K562 (cell line): Measurements from ENCODE around the gene TGFB1I1. TPM values are rescaled to one million over a fixed set of nuclear protein-coding genes. Genes with fewer than 3 reads are reported as not detected.

ENCODE experiments used
- CCNT2 ChIP-seq: IDR thresholded peaks from 2 replicates; pipeline ENCODE4 v1.6.1; 2011; ENCODE audit warnings: borderline replicate concordance, low read depth, mild to moderate bottlenecking, moderate library complexity, mixed read lengths, low read length; ENCODE audit not compliant: insufficient read length; ENCODE audit errors: extremely low read depth
- CHCHD3 ChIP-seq: fragments of 250-450 bp; sonication (Bioruptor Pico); IDR thresholded peaks from 2 replicates; pipeline ENCODE4 v2.1.2; 2022; ENCODE audit warnings: mild to moderate bottlenecking
- HDAC3 ChIP-seq: fragments of 450-650 bp; IDR thresholded peaks from 2 replicates; pipeline ENCODE4 v1.6.1; 2018; ENCODE audit warnings: borderline replicate concordance, mild to moderate bottlenecking, moderate library complexity; ENCODE audit not compliant: partially characterized antibody
- HSF4 ChIP-seq: fragments of 250-450 bp; sonication (Bioruptor Pico); IDR thresholded peaks from 2 replicates; pipeline ENCODE4 v2.1.2; 2022; ENCODE audit warnings: mild to moderate bottlenecking, moderate library complexity, borderline replicate concordance
- NFYB ChIP-seq: IDR thresholded peaks from 2 replicates; pipeline ENCODE4 v1.6.1; 2011; ENCODE audit warnings: mild to moderate bottlenecking, moderate library complexity; ENCODE audit not compliant: insufficient read length; ENCODE audit errors: extremely low read depth
- POLR2H ChIP-seq: IDR thresholded peaks from 2 replicates; pipeline ENCODE4 v1.6.1; 2016; ENCODE audit warnings: missing genetic modification characterization, low read depth, mild to moderate bottlenecking, control low read depth, missing compliant biosample characterization, moderate library complexity
- PTTG1 ChIP-seq: fragments of 450-650 bp; IDR thresholded peaks from 2 replicates; pipeline ENCODE4 v1.6.1; 2016; ENCODE audit warnings: low read depth, mild to moderate bottlenecking, missing genetic modification characterization, missing compliant biosample characterization
- RCOR1 ChIP-seq, 2 experiments: IDR thresholded peaks; 2 replicates each; pipeline ENCODE4 v1.6.1; 2012; ENCODE audit warnings: low read depth in 2 of 2, low read length in 2 of 2, borderline replicate concordance in 1 of 2, improper control_type of control experiment in 1 of 2
- TAL1 ChIP-seq: fragments of 450-650 bp; IDR thresholded peaks from 2 replicates; pipeline ENCODE4 v1.6.1; 2016; ENCODE audit warnings: mild to moderate bottlenecking
- TGIF2 ChIP-seq: sonication (generic); formaldehyde crosslinking; IDR thresholded peaks from 2 replicates; pipeline ENCODE4 v1.8.1; 2022; ENCODE audit warnings: mild to moderate bottlenecking, missing genetic modification reagents, moderate library complexity
- ZFX ChIP-seq: sonication (generic); formaldehyde crosslinking; IDR thresholded peaks from 2 replicates; pipeline ENCODE4 v1.8.0; 2022; ENCODE audit warnings: mild to moderate bottlenecking, missing genetic modification reagents, moderate library complexity
- ZNF133 ChIP-seq: fragments of 250-450 bp; sonication (Bioruptor Pico); IDR thresholded peaks from 2 replicates; pipeline ENCODE4 v1.4.0; 2020; ENCODE audit warnings: mild to moderate bottlenecking
- ZNF3 ChIP-seq: fragments of 250-450 bp; sonication (Bioruptor Pico); IDR thresholded peaks from 2 replicates; pipeline ENCODE4 v1.5.0; 2021; ENCODE audit warnings: mild to moderate bottlenecking, moderate library complexity
- ZNF778 ChIP-seq: fragments of 450-650 bp; formaldehyde crosslinking; IDR thresholded peaks from 2 replicates; pipeline ENCODE4 v1.4.0; 2020; ENCODE audit warnings: mild to moderate bottlenecking, moderate library complexity
- ZNF780A ChIP-seq: fragments of 250-450 bp; sonication (Bioruptor Pico); IDR thresholded peaks from 2 replicates; pipeline ENCODE4 v1.5.0; 2021; ENCODE audit warnings: mild to moderate bottlenecking
- ZZZ3 ChIP-seq: fragments of 450-650 bp; IDR thresholded peaks from 2 replicates; pipeline ENCODE4 v1.6.1; 2016; ENCODE audit warnings: antibody characterized with exemption, mild to moderate bottlenecking, moderate library complexity
- polyA plus RNA-seq, 8 experiments: library from polyadenylated mRNA; depleted of rRNA in 4 of 8; stranded (reverse) in 5 of 8; unstranded in 3 of 8; fragments of >200 nt; fragmentation: Nextera tagmentation in 2 of 8; fragmentation: Illumina TruSeq in 1 of 8; extraction: Ambion mirVana in 2 of 8; extraction: Trizol in 1 of 8; gene quantifications; 2 replicates each; pipeline versions ENCODE4 v1.2.1 to v1.2.3, GENCODE V29; 2011 to 2014; ENCODE audit warnings: inconsistent platforms in 1 of 8, missing spikeins in 1 of 8
- total RNA-seq, 7 experiments: library from RNA; depleted of rRNA in 6 of 7; stranded (reverse); fragments of >200 nt in 6 of 7; fragmentation: Illumina TruSeq in 2 of 7; extraction: Trizol in 2 of 7; gene quantifications; 2 replicates each; pipeline versions ENCODE4 v1.2.1 to v1.2.3, GENCODE V29; 2011 to 2021; ENCODE audit warnings: low replicate concordance in 1 of 7
- TF ChIP-seq, protein P1 (sequence below), 3 experiments: IDR thresholded peaks in 2 of 3; conservative IDR thresholded peaks in 1 of 3; 2 replicates each; pipeline ENCODE4 v1.5.1; 2011 to 2012; ENCODE audit warnings: low read length in 3 of 3, mild to moderate bottlenecking in 3 of 3, control low read depth in 2 of 3, improper control_type of control experiment in 1 of 3, inconsistent platforms in 1 of 3, low read depth in 1 of 3, mixed read lengths in 1 of 3, moderate library complexity in 1 of 3; ENCODE audit not compliant: insufficient read depth in 2 of 3
- TF ChIP-seq, protein P2 (sequence below): IDR thresholded peaks from 2 replicates; pipeline ENCODE4 v1.6.1; 2016; ENCODE audit warnings: missing genetic modification characterization, missing compliant biosample characterization
- TF ChIP-seq, protein P3 (sequence below): fragments of 250-450 bp; sonication (Bioruptor Pico); IDR thresholded peaks from 2 replicates; pipeline ENCODE4 v1.5.0; 2020; ENCODE audit warnings: mild to moderate bottlenecking
- TF ChIP-seq, protein P4 (sequence below): fragments of 250-450 bp; sonication (Bioruptor Pico); IDR thresholded peaks from 2 replicates; pipeline ENCODE4 v1.5.0; 2020; ENCODE audit warnings: mild to moderate bottlenecking, borderline replicate concordance
- TF ChIP-seq, protein P5 (sequence below): fragments of 250-450 bp; sonication (Bioruptor Pico); IDR thresholded peaks from 2 replicates; pipeline ENCODE4 v1.8.0; 2021; ENCODE audit warnings: mild to moderate bottlenecking, moderate library complexity

The TGFB1I1 gene
- total and polyA plus RNA-seq, 9 of the 15 experiments (the other 6 are each of a cell fraction or from before 2014, with no cell fraction given), result 0.04 to 0.91 (median 0.19) TPM

GRCh38 chr16:31460582-31461002 lies 11.4 kb upstream of the TGFB1I1 start (continued):
- TF ChIP-seq HDAC3, result no peak
- no peak for TF ChIP-seq ZNF780A (CRISPR knock-in tag)
- TF ChIP-seq, protein P1, sequence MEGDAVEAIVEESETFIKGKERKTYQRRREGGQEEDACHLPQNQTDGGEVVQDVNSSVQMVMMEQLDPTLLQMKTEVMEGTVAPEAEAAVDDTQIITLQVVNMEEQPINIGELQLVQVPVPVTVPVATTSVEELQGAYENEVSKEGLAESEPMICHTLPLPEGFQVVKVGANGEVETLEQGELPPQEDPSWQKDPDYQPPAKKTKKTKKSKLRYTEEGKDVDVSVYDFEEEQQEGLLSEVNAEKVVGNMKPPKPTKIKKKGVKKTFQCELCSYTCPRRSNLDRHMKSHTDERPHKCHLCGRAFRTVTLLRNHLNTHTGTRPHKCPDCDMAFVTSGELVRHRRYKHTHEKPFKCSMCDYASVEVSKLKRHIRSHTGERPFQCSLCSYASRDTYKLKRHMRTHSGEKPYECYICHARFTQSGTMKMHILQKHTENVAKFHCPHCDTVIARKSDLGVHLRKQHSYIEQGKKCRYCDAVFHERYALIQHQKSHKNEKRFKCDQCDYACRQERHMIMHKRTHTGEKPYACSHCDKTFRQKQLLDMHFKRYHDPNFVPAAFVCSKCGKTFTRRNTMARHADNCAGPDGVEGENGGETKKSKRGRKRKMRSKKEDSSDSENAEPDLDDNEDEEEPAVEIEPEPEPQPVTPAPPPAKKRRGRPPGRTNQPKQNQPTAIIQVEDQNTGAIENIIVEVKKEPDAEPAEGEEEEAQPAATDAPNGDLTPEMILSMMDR (IDR thresholded peaks at IDR 0.05 in 2 of 3, conservative IDR thresholded peaks at IDR 0.05 in 1 of 3; ENCODE audit: insufficient read depth in 2 of 3, low read depth in 1 of 3, low read length in 3 of 3), result peak; percentile 47 to 75 (median 71); a peak in 5 of 6 replicates
- no peak for TF ChIP-seq TGIF2 (CRISPR knock-in tag)
- TF ChIP-seq ZNF778 (CRISPR knock-in tag), result no peak
- TF ChIP-seq HSF4 (CRISPR knock-in tag), result no peak
- TF ChIP-seq, protein P2, sequence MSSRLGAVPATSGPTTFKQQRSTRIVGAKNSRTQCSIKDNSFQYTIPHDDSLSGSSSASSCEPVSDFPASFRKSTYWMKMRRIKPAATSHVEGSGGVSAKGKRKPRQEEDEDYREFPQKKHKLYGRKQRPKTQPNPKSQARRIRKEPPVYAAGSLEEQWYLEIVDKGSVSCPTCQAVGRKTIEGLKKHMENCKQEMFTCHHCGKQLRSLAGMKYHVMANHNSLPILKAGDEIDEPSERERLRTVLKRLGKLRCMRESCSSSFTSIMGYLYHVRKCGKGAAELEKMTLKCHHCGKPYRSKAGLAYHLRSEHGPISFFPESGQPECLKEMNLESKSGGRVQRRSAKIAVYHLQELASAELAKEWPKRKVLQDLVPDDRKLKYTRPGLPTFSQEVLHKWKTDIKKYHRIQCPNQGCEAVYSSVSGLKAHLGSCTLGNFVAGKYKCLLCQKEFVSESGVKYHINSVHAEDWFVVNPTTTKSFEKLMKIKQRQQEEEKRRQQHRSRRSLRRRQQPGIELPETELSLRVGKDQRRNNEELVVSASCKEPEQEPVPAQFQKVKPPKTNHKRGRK (tag), result 0 out of 2 replicates have a peak, but pooled peaks have one; percentile 19
- TF ChIP-seq CCNT2, result no peak
- no peak for TF ChIP-seq CHCHD3
- no peak for TF ChIP-seq ZZZ3
- TF ChIP-seq, protein P3, sequence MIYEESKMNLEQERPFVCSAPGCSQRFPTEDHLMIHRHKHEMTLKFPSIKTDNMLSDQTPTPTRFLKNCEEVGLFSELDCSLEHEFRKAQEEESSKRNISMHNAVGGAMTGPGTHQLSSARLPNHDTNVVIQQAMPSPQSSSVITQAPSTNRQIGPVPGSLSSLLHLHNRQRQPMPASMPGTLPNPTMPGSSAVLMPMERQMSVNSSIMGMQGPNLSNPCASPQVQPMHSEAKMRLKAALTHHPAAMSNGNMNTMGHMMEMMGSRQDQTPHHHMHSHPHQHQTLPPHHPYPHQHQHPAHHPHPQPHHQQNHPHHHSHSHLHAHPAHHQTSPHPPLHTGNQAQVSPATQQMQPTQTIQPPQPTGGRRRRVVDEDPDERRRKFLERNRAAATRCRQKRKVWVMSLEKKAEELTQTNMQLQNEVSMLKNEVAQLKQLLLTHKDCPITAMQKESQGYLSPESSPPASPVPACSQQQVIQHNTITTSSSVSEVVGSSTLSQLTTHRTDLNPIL, result no peak
- no peak for TF ChIP-seq NFYB
- TF ChIP-seq PTTG1 (tag), result no peak
- TF ChIP-seq, protein P4, sequence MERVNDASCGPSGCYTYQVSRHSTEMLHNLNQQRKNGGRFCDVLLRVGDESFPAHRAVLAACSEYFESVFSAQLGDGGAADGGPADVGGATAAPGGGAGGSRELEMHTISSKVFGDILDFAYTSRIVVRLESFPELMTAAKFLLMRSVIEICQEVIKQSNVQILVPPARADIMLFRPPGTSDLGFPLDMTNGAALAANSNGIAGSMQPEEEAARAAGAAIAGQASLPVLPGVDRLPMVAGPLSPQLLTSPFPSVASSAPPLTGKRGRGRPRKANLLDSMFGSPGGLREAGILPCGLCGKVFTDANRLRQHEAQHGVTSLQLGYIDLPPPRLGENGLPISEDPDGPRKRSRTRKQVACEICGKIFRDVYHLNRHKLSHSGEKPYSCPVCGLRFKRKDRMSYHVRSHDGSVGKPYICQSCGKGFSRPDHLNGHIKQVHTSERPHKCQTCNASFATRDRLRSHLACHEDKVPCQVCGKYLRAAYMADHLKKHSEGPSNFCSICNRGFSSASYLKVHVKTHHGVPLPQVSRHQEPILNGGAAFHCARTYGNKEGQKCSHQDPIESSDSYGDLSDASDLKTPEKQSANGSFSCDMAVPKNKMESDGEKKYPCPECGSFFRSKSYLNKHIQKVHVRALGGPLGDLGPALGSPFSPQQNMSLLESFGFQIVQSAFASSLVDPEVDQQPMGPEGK (CRISPR knock-in tag), result no peak
- no peak for TF ChIP-seq RCOR1 (IDR thresholded peaks at IDR 0.05; ENCODE audit: borderline replicate concordance in 1 of 2, low read depth in 2 of 2, low read length in 2 of 2)
- TF ChIP-seq ZFX (CRISPR knock-in tag), result no peak
- TF ChIP-seq, protein P5, sequence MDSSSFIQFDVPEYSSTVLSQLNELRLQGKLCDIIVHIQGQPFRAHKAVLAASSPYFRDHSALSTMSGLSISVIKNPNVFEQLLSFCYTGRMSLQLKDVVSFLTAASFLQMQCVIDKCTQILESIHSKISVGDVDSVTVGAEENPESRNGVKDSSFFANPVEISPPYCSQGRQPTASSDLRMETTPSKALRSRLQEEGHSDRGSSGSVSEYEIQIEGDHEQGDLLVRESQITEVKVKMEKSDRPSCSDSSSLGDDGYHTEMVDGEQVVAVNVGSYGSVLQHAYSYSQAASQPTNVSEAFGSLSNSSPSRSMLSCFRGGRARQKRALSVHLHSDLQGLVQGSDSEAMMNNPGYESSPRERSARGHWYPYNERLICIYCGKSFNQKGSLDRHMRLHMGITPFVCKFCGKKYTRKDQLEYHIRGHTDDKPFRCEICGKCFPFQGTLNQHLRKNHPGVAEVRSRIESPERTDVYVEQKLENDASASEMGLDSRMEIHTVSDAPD (CRISPR knock-in tag), result no peak
- TF ChIP-seq TAL1, result no peak
- no peak for TF ChIP-seq ZNF3 (CRISPR knock-in tag)
- TF ChIP-seq POLR2H (tag), result no peak
- TF ChIP-seq ZNF133 (CRISPR knock-in tag), result no peak
